Keratinocyte (primary cell): ENCODE results near the gene CACNA1C. TPM values are rescaled to one million over a fixed set of nuclear protein-coding genes. Genes with fewer than 3 reads are reported as not detected.

Experiments
- DNase-seq: peaks from one replicate; pipeline ENCODE4 v3.0.0-alpha.2; 2011; ENCODE audit warnings: low read depth, missing footprints, low spot score
- FAIRE-seq: peaks from 2 replicates; lab custom pipeline; 2011; peaks lifted over from hg19 to GRCh38; lab: Jason Lieb, UNC
- H2AFZ ChIP-seq: 2 replicates; pipeline ENCODE4 v1.6.0; 2012; ENCODE audit warnings: low read length, control low read depth, inconsistent platforms; ENCODE audit not compliant: control insufficient read depth
- H3K27ac ChIP-seq: 2 replicates; pipeline ENCODE4 v1.5.1; 2011; ENCODE audit warnings: low read length; ENCODE audit not compliant: control insufficient read depth, insufficient read depth
- H3K27me3 ChIP-seq: 3 replicates; pipeline ENCODE4 v1.6.0; 2011; ENCODE audit warnings: low read length; ENCODE audit not compliant: control insufficient read depth, insufficient read depth; ENCODE audit errors: extremely low read depth
- H3K36me3 ChIP-seq, 2 experiments: 2 replicates in 1 of 2; 3 replicates in 1 of 2; pipeline ENCODE4 v1.5.1; 2011; ENCODE audit warnings: low read length in 2 of 2, mild to moderate bottlenecking in 1 of 2; ENCODE audit not compliant: control insufficient read depth in 2 of 2, insufficient read depth in 2 of 2; ENCODE audit errors: extremely low read depth in 1 of 2
- H3K4me1 ChIP-seq: 3 replicates; pipeline ENCODE4 v1.5.1; 2011; ENCODE audit warnings: low read length; ENCODE audit not compliant: control insufficient read depth, insufficient read depth; ENCODE audit errors: extremely low read depth
- H3K4me2 ChIP-seq: 3 replicates; pipeline ENCODE4 v1.6.0; 2011; ENCODE audit warnings: low read depth, low read length; ENCODE audit not compliant: control insufficient read depth, insufficient read depth; ENCODE audit errors: extremely low read depth
- H3K4me3 ChIP-seq, 3 experiments: fragments of 200-600 bp in 1 of 3; sonication (generic) in 1 of 3; 2 replicates in 2 of 3; 3 replicates in 1 of 3; pipeline ENCODE4 v1.5.1; 2011 to 2016; ENCODE audit warnings: low read length in 3 of 3, mild to moderate bottlenecking in 3 of 3, control low read depth in 2 of 3, inconsistent platforms in 1 of 3, low read depth in 1 of 3, mixed read lengths in 1 of 3, mixed run types in 1 of 3, moderate library complexity in 1 of 3; ENCODE audit not compliant: control insufficient read depth in 2 of 3, insufficient read depth in 2 of 3; ENCODE audit errors: extremely low read depth in 1 of 3
- H3K79me2 ChIP-seq: 2 replicates; pipeline ENCODE4 v1.6.0; 2012; ENCODE audit warnings: low read length; ENCODE audit not compliant: control insufficient read depth, insufficient read depth
- H3K9ac ChIP-seq: 3 replicates; pipeline ENCODE4 v1.6.0; 2011; ENCODE audit warnings: low read length; ENCODE audit not compliant: control insufficient read depth, insufficient read depth; ENCODE audit errors: extremely low read depth
- H3K9me1 ChIP-seq: 3 replicates; pipeline ENCODE4 v1.6.0; 2011; ENCODE audit warnings: low read length; ENCODE audit not compliant: control insufficient read depth, insufficient read depth; ENCODE audit errors: extremely low read depth
- H3K9me3 ChIP-seq: 2 replicates; pipeline ENCODE4 v1.5.1; 2012; ENCODE audit warnings: low read depth, low read length; ENCODE audit not compliant: control insufficient read depth
- H4K20me1 ChIP-seq: 3 replicates; pipeline ENCODE4 v1.6.0; 2011; ENCODE audit warnings: low read length; ENCODE audit not compliant: control insufficient read depth, insufficient read depth; ENCODE audit errors: extremely low read depth
- EZH2 ChIP-seq: IDR thresholded peaks from one replicate; pipeline ENCODE4 v1.6.1; 2012; ENCODE audit warnings: inconsistent platforms, mild to moderate bottlenecking, low read length, moderate library complexity
- dilution Hi-C: fragments of 300-500 bp; cut with MboI; formaldehyde crosslinking; loops from one replicate; pipeline ENCODE4 v1.7.0; 2020; ENCODE audit warnings: low sequenced_read_pairs; ENCODE audit not compliant: extremely low pct_ligation_motif_present
- polyA plus RNA-seq, 5 experiments: library from polyadenylated mRNA; depleted of rRNA in 3 of 5; stranded (reverse) in 3 of 5; stranded (forward) in 1 of 5; unstranded in 1 of 5; fragments of >200 nt; gene quantifications; 1 replicate in 1 of 5; 2 replicates in 3 of 5; 3 replicates in 1 of 5; pipeline versions ENCODE4 v1.2.1 to v1.2.3, GENCODE V29; 2011 to 2012; ENCODE audit warnings: missing spikeins in 2 of 5, low read depth in 1 of 5, low replicate concordance in 1 of 5
- TF ChIP-seq, protein P1 (sequence below), 3 experiments: IDR thresholded peaks in 1 of 3; conservative IDR thresholded peaks in 1 of 3; optimal IDR thresholded peaks in 1 of 3; 2 replicates in 2 of 3; 3 replicates in 1 of 3; pipeline versions ENCODE3 to v1.5.1; 2011; ENCODE audit warnings: low read length in 3 of 3, mild to moderate bottlenecking in 3 of 3, moderate library complexity in 2 of 3, control low read depth in 1 of 3, inconsistent platforms in 1 of 3; ENCODE audit not compliant: insufficient read depth in 2 of 3; ENCODE audit errors: extremely low read depth in 1 of 3

Gene CACNA1C
- polyA plus RNA-seq, 1 donor (not counting 4 experiments of a cell fraction or from before 2014, with no cell fraction given): not detected

DNA sequence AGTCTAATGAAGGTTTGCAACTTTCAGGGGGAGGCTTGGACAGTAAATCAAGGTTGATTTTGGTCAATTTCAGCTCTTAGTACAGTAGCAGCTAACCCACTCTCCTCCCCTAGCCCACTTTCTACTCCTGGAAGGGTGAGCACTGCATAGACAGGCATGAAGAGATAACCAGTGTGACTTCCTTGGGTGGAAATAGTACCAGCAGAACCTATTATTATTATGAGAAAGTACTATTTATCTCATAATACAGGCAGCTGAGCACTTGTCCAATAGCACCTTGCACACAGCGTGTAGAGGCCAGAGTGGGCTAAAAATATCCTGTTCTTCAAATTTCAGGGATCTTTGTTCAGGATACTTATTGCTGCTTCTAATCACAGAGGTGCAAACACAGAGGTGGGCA is 645.8 kb downstream of the CACNA1C start:
- Histone ChIP-seq H3K9me1 (no peaks in the 10 kb centered on the region), H3K9ac (no peak overlapping the region), H3K27ac (no peak overlapping the region), H3K27me3 (peaks cover 3% of the 10 kb centered on the region), H4K20me1 (no peaks in the 10 kb centered on the region), H3K4me3 (no peak overlapping the region), H3K4me1 (no peaks in the 10 kb centered on the region), H3K4me2 (no peak overlapping the region), H2AFZ (no peak overlapping the region), H3K79me2 (no peaks in the 10 kb centered on the region), H3K36me3 (no peaks in the 10 kb centered on the region), H3K9me3 (no peaks in the 10 kb centered on the region)
- dilution Hi-C loops: no loop called here
- TF ChIP-seq EZH2: no peak
- TF ChIP-seq, protein P1, sequence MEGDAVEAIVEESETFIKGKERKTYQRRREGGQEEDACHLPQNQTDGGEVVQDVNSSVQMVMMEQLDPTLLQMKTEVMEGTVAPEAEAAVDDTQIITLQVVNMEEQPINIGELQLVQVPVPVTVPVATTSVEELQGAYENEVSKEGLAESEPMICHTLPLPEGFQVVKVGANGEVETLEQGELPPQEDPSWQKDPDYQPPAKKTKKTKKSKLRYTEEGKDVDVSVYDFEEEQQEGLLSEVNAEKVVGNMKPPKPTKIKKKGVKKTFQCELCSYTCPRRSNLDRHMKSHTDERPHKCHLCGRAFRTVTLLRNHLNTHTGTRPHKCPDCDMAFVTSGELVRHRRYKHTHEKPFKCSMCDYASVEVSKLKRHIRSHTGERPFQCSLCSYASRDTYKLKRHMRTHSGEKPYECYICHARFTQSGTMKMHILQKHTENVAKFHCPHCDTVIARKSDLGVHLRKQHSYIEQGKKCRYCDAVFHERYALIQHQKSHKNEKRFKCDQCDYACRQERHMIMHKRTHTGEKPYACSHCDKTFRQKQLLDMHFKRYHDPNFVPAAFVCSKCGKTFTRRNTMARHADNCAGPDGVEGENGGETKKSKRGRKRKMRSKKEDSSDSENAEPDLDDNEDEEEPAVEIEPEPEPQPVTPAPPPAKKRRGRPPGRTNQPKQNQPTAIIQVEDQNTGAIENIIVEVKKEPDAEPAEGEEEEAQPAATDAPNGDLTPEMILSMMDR (optimal IDR thresholded peaks at IDR 0.05 in 1 of 3, IDR thresholded peaks at IDR 0.05 in 1 of 3, conservative IDR thresholded peaks at IDR 0.05 in 1 of 3; ENCODE audit: extremely low read depth in 1 of 3, insufficient read depth in 2 of 3, low read length in 3 of 3): no peak
- DNase-seq (no peak), FAIRE-seq (no peak)

DNA sequence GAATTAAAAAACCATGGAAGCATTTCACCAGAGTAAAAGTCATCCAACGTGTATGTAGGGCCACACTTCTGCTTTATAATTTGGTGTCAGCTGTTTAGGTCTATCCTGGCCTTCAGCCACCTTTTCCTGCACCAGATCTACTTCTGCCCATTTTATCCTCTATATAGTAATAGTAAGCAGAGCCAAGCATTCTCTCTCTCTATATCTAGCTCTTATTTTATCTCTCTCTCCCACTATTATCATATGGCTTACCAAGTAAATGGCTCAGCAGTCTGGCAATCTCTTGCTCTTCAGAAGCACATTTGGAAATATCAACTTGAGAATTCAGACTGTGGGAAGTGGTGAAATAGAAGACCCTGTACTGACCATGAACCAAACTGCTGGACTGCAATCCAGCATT is 657.9 kb downstream of the CACNA1C start:
- no peak overlapping the region for H2AFZ ChIP-seq
- no peaks in the 10 kb centered on the region for H3K79me2 ChIP-seq
- H3K4me1 ChIP-seq: no peaks in the 10 kb centered on the region
- H3K9me3 ChIP-seq: no peaks in the 10 kb centered on the region
- no peaks in the 10 kb centered on the region for H4K20me1 ChIP-seq
- dilution Hi-C loops: no loop called here
- H3K9me1 ChIP-seq: no peaks in the 10 kb centered on the region
- H3K9ac ChIP-seq: no peak overlapping the region
- no peak for FAIRE-seq
- no peak overlapping the region for H3K27ac ChIP-seq
- TF ChIP-seq, protein P1 (optimal IDR thresholded peaks at IDR 0.05 in 1 of 3, IDR thresholded peaks at IDR 0.05 in 1 of 3, conservative IDR thresholded peaks at IDR 0.05 in 1 of 3; ENCODE audit: extremely low read depth in 1 of 3, insufficient read depth in 2 of 3, low read length in 3 of 3): no peak
- no peak for TF ChIP-seq EZH2
- no peak for DNase-seq
- no peak overlapping the region for H3K4me2 ChIP-seq
- no peak overlapping the region for H3K4me3 ChIP-seq
- no peaks in the 10 kb centered on the region for H3K36me3 ChIP-seq
- H3K27me3 ChIP-seq: no peaks in the 10 kb centered on the region
